Right atrium auricular region (tissue), 2 donors: ENCODE data around the gene KIAA1191. TPM values are rescaled to one million over a fixed set of nuclear protein-coding genes. Genes with fewer than 3 reads are reported as not detected.

Experiments used
- DNase-seq: peaks from one replicate; pipeline ENCODE4 v3.0.0-alpha.2; 2019; ENCODE audit warnings: low spot score
- H3K27ac ChIP-seq, 2 donors: fragments of 200-600 bp; sonication (generic); 1 replicate in 1 of 2; 2 replicates in 1 of 2; pipeline ENCODE4 v1.5.1; 2016 to 2019
- H3K27me3 ChIP-seq, 2 donors: fragments of 200-600 bp; sonication (generic); one replicate each; pipeline versions ENCODE4 v1.5.1 to v1.6.0; 2017 to 2019
- H3K36me3 ChIP-seq: fragments of 200-600 bp; sonication (generic); one replicate; pipeline ENCODE4 v1.5.1; 2016
- H3K4me1 ChIP-seq, 2 donors: fragments of 200-600 bp; sonication (generic); one replicate each; pipeline versions ENCODE4 v1.5.1 to v1.6.0; 2017 to 2019
- H3K4me3 ChIP-seq, 2 donors: fragments of 200-600 bp; sonication (generic); 1 replicate in 1 of 2; 2 replicates in 1 of 2; pipeline ENCODE4 v1.5.1; 2017 to 2019; ENCODE audit warnings: mild to moderate bottlenecking in 1 of 2, moderate library complexity in 1 of 2
- H3K9me3 ChIP-seq, 2 donors: fragments of 200-600 bp; sonication (generic); one replicate each; pipeline ENCODE4 v1.5.1; 2019
- total RNA-seq, 2 donors: library from RNA; depleted of rRNA; stranded (reverse); fragments of >200 nt; gene quantifications; one replicate each; pipeline ENCODE4 v1.1.0, GENCODE V29; 2016
- TF ChIP-seq, protein P1 (sequence below), 2 donors: fragments of 200-600 bp; sonication (generic); IDR thresholded peaks; one replicate each; pipeline ENCODE4 v1.5.1; 2019; ENCODE audit warnings: antibody characterized with exemption in 2 of 2

The KIAA1191 gene
- total RNA-seq, 2 donors from 2014 or later, result 118 to 141 TPM

DNA sequence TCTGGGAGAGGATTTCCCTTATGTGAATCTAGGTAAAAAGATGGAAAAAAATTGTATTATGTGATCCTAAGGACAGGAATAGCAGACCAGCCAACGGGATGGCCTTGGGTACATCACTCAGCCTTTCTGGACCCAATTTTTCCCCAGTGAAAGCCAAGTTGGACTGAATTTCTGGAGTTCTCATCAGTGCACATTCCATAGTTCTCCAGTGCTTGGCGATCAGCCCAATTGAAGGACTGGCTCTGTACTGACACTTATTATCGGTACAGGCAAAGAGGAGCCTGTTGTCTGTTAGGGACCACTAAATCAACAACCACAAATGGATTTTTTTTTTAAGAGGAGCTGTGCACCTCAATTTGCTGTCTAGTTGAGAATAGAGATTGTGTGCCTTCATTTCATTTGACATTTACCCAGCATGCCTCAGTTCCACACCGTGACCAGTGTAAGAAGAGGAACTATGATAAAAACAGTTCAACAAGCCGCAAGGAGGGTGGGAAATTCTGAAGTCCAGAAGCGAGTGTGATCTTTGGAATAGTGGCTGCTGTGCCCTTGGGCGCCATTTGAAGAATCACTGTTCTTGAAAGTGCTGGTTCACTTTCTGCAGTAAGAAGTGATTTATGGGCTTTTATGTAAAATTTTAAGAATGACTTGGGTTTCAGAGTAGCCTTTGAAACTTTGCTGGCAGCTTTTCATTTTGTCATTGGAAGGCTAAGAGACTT, 11.7 kb upstream of the KIAA1191 start:
- Histone ChIP-seq H3K4me3 (no peak overlapping the region), H3K9me3 (no peaks in the 10 kb centered on the region), H3K36me3 (peaks cover 8% of the 10 kb centered on the region), H3K4me1 (peaks cover 0 to 34% of the 10 kb centered on the region in 2 donors), H3K27me3 (no peaks in the 10 kb centered on the region), H3K27ac (peak overlapping the region; percentile 63 to 87)
- TF ChIP-seq, protein P1, sequence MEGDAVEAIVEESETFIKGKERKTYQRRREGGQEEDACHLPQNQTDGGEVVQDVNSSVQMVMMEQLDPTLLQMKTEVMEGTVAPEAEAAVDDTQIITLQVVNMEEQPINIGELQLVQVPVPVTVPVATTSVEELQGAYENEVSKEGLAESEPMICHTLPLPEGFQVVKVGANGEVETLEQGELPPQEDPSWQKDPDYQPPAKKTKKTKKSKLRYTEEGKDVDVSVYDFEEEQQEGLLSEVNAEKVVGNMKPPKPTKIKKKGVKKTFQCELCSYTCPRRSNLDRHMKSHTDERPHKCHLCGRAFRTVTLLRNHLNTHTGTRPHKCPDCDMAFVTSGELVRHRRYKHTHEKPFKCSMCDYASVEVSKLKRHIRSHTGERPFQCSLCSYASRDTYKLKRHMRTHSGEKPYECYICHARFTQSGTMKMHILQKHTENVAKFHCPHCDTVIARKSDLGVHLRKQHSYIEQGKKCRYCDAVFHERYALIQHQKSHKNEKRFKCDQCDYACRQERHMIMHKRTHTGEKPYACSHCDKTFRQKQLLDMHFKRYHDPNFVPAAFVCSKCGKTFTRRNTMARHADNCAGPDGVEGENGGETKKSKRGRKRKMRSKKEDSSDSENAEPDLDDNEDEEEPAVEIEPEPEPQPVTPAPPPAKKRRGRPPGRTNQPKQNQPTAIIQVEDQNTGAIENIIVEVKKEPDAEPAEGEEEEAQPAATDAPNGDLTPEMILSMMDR (IDR thresholded peaks at IDR 0.05), result no peak
- DNase-seq, result no peak

DNA sequence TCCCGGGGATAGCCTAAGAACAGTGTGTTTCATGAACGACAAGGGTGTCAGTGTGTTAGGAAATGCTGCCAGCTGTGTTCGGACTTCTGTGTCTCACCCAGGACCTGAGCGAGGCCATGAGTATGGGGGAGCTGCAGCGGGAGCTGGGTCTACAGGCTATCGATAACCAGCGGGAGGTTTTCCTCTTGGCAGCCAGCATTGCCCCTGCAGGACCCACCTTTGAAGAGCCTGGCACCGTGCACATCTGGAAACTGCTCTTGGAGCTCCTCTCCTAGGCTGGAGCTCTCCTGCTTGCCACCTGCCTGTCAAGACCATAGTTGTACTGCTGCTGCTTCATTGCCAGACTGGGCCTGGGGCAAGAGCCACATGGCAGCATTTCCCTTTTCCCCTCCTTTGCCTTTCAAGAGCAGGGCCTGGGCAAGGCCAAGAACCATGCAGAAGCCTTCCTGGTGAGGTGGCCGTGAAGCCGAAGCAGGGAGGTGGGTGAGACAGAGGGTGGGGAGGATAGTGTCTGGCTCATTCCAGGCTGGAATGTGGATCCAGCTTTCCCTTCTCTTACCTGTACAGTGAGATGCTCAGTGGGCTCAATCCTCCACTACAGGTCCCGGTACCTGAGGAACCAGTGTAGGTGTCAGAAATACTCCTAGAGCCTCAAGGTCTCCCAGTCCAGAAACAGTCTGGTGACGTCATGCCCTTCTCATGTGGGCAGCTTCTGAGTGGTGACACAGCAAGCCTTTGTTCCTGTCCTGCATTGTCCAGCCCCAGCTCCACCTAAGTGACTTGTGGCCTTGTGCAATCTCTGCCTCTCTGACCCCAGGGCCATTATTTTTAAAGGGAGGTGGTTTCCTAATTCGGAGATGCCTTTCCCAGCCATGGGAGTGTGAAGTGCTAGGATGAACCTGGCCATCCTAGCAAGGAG, 10.3 kb upstream of the KIAA1191 start:
- Histone ChIP-seq H3K27ac (peak overlapping the region; percentile 63 to 87), H3K9me3 (no peaks in the 10 kb centered on the region), H3K36me3 (peaks cover 17% of the 10 kb centered on the region), H3K4me3 (no peak overlapping the region), H3K27me3 (no peaks in the 10 kb centered on the region), H3K4me1 (peaks cover 0 to 34% of the 10 kb centered on the region in 2 donors)
- DNase-seq, result no peak
- TF ChIP-seq, protein P1 (IDR thresholded peaks at IDR 0.05), result no peak

DNA sequence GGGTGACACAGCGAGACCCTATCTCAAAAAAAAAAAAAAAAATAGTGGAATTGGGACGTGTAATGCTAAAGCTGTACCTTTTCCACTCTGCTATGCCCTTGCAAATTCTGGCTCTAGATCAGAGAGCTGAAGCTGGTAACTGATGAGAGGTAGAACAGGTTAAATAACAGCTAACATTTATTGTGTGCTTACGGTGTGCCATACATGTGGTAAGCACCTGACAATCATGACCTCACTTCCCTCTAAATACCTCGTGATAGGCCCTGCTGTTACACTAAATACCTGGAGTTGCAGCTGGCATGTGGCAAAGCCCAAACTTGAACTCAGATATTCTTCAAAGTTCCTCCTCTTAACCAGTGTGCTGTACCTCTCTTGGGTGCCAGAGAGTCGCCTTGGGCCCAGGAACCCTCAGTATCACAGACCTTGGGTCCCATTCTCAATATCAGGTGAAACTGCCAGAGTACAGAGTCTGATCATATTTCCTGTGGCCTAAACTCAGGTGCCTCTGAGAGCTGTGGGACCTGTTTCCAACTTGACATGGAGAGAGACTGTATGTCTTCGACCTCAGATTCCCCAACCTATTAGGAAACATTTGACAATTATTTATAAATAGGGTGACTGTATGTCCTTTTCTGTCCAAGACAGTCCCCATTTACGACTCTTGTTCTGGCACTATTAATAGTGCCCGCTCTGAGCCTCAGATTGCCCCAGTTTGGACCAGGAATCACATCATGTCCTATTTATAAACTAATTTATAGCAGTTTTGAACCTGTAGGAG, 8.6 kb upstream of the KIAA1191 start:
- Histone ChIP-seq H3K27me3 (no peaks in the 10 kb centered on the region), H3K36me3 (peaks cover 17% of the 10 kb centered on the region), H3K27ac (peak overlapping the region; percentile 63 to 87), H3K4me1 (peaks cover 0 to 42% of the 10 kb centered on the region in 2 donors), H3K4me3 (no peak overlapping the region), H3K9me3 (no peaks in the 10 kb centered on the region)
- TF ChIP-seq, protein P1 (IDR thresholded peaks at IDR 0.05), result no peak
- no peak for DNase-seq

DNA sequence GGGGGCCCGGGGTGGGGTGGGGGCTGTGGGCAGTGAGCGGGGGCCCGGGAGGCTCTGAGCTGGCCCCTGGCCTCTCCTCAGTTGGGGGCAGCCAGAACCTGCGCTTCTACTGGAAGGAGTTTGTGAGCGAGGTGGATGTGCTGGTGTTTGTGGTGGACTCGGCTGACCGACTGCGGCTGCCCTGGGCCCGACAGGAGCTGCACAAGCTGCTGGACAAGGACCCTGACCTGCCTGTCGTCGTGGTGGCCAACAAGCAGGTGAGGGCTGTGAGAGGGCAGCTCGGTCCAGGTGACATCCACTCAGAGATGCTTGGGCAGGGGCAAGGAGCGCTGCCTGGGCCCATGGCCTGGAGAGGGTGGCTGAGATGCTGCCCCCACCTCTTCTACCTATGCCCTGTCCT, 7.2 kb upstream of the KIAA1191 start:
- no peak for DNase-seq
- Histone ChIP-seq H3K36me3 (peaks cover 17% of the 10 kb centered on the region), H3K4me1 (peaks cover 0 to 47% of the 10 kb centered on the region in 2 donors), H3K27me3 (no peaks in the 10 kb centered on the region), H3K4me3 (no peak overlapping the region), H3K27ac (no peak overlapping the region), H3K9me3 (no peaks in the 10 kb centered on the region)
- TF ChIP-seq, protein P1 (IDR thresholded peaks at IDR 0.05), result no peak

DNA sequence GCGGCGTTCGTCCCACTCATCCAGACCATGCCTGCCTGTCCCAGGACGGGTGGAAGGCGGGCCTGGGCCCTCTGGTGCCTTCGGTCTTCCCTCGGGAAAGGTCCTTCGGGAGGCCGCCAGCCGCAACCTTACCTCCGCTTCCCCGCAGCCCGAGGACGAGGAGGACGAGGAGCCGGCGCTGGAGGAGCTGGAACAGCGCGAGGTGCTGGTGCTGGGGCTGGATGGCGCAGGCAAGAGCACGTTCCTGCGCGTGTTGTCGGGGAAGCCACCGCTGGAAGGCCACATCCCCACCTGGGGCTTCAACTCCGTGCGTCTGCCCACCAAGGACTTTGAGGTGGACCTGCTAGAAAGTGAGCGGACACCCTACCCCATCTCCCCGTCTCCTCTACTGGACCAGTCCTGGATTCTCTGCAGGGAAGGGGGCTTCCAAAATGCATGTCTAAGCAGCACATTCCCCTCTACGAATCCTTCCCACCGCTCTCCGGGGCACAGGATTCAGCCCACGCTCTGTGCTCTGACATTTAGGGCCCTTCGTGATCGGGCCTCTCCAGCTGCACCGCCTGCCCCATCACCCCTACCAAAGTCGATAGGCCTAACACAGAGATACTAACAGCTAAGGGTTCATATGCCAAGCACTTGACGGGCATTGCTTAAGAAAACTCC, 4.8 kb upstream of the KIAA1191 start:
- DNase-seq, result no peak
- Histone ChIP-seq H3K9me3 (no peaks in the 10 kb centered on the region), H3K4me1 (peaks cover 0 to 31% of the 10 kb centered on the region in 2 donors), H3K4me3 (peak overlapping the region; percentile 60 to 71), H3K27me3 (no peaks in the 10 kb centered on the region), H3K27ac (peak overlapping the region; percentile 75 to 88), H3K36me3 (peaks cover 17% of the 10 kb centered on the region)
- TF ChIP-seq, protein P1 (IDR thresholded peaks at IDR 0.05), result no peak
